ENCODE data around the gene SLC17A7. TPM values are rescaled to one million over a fixed set of nuclear protein-coding genes. Genes with fewer than 3 reads are reported as not detected.
"Not testable (repeated sequence)": the region's sequence is repeated elsewhere in the genome, so short reads cannot be mapped to it uniquely, and the experiment has no call there.

SLC17A7 gene
- total and polyA plus RNA-seq, 2 donors (not counting 1 experiment from before 2014, with no cell fraction given), result 0.60 to 0.89 TPM

GRCh38 chr19:49473868-49474541 lies 32.7 kb upstream of the SLC17A7 start, which contains the start of gene FLT3LG:
TSS of gene FLT3LG (plus strand) at chr19:49474215. CDS start at chr19:49474640, 425 bp downstream.
- DNase-seq (peak; percentile 94), ATAC-seq (ENCODE audit: low read depth) (peak; percentile 52)
- H4K20me1 ChIP-seq (ENCODE audit: control insufficient read depth, insufficient read depth, low read length, poor library complexity, severe bottlenecking), result no peaks in the 10 kb centered on the region
- intact Hi-C loops (cut with micrococcal nuclease), result loop anchor here (1.0 to 10.0 kb wide), 6 partner anchors 13 to 839 kb away; partner anchors contain the start of genes DBP, PIH1D1 and RPL13A
- H3K9ac ChIP-seq (ENCODE audit: low read length), result peak within 1 kb of the TSS; percentile 90
- H3K79me2 ChIP-seq (ENCODE audit: control insufficient read depth, insufficient read depth, low read length), result peaks cover 26% of the 10 kb centered on the region
- ChIA-PET CTCF (interaction anchor here (0.6 to 5.7 kb wide), 34 partner anchors 20 to 252 kb away, joined by 3 to 70 read pairs (median 4); partner anchors contain the start of genes ALDH16A1, GFY, NOSIP and PIH1D1), POLR2A (interaction anchor here (1.2 to 1.8 kb wide), 4 partner anchors 14 to 202 kb away, joined by 3 to 10 read pairs (median 8); partner anchors contain the start of genes PRMT1 and RPS11)
- H3K9me3 ChIP-seq (ENCODE audit: control extremely low read depth in 1 of 3, control insufficient read depth in 2 of 3, insufficient read depth in 1 of 3, low read length in 2 of 3), result peaks cover 0 to 13% (median 0%) of the 10 kb centered on the region in 3 donors
- no peaks in the 10 kb centered on the region for H3K27me3 ChIP-seq (replicated peaks in 1 of 4; ENCODE audit: control extremely low read depth in 1 of 4, control insufficient read depth in 3 of 4, insufficient read depth in 4 of 4, low read length in 3 of 4)
- H2AFZ ChIP-seq (ENCODE audit: insufficient read depth, low read depth, low read length, poor library complexity, severe bottlenecking), result peak within 1 kb of the TSS; percentile 86
- TF ChIP-seq EZH2 (IDR thresholded peaks at IDR 0.05; ENCODE audit: borderline replicate concordance, insufficient read depth, low read depth, low read length, poor library complexity, severe bottlenecking), result no peak
- TF ChIP-seq CTCF (IDR thresholded peaks at IDR 0.05), result peak; percentile 89
- peak within 1 kb of the TSS in 4 of 5 experiments; percentile 53 to 98 (median 70) for H3K4me3 ChIP-seq (ENCODE audit: control extremely low read depth in 1 of 5, extremely low read depth in 1 of 5, insufficient read depth in 1 of 5, low read depth in 2 of 5, low read length in 4 of 5)
- 1% methylated on average over 33 of the region's 33 CpGs for WGBS (ENCODE audit: insufficient coverage)
- Mint-ChIP-seq H3K4me3 (peak within 1 kb of the TSS; percentile 93), H3K9me3 (ENCODE audit: insufficient read depth) (no peaks in the 10 kb centered on the region), H3K4me1 (peaks cover 57% of the 10 kb centered on the region), H3K27ac (peak within 1 kb of the TSS; percentile 97), H3K27me3 (no peaks in the 10 kb centered on the region)
- H3K36me3 ChIP-seq (replicated peaks in 1 of 2; ENCODE audit: control extremely low read depth in 1 of 2, control insufficient read depth in 1 of 2, extremely low read depth in 1 of 2, insufficient read depth in 2 of 2, low read length in 1 of 2), result peaks cover 0 to 6% of the 10 kb centered on the region in 2 experiments
- peaks cover 43 to 73% of the 10 kb centered on the region in 2 donors for H3K4me1 ChIP-seq (ENCODE audit: control insufficient read depth in 2 of 2, insufficient read depth in 2 of 2, low read length in 2 of 2)
- peak within 1 kb of the TSS; percentile 75 to 81 for H3K27ac ChIP-seq (ENCODE audit: low read length in 2 of 2)
- H3K4me2 ChIP-seq (replicated peaks; ENCODE audit: low read depth, low read length, poor library complexity, severe bottlenecking), result peak within 1 kb of the TSS; percentile 97

DNA sequence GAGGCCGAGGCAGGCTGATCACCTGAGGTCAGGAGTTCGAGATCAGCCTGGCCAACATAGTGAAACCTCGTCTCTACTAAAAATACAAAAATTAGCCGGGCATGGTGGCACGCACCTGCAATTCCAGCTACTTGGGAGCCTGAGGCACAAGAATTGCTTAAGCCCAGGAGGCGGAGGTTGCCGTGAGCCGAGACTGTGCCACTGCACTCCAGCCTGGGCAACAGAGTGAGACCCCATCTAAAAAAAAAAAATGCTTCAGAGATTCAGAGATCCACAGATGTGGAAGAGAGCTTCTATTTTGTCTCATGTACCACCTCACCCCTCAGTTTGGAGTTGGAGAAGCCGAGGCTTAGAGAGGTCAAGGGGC lies 32.2 kb upstream of the SLC17A7 start:
- H2AFZ ChIP-seq (ENCODE audit: insufficient read depth, low read depth, low read length, poor library complexity, severe bottlenecking), result peak overlapping the region; percentile 86
- peaks cover 47 to 74% of the 10 kb centered on the region in 2 donors for H3K4me1 ChIP-seq (ENCODE audit: control insufficient read depth in 2 of 2, insufficient read depth in 2 of 2, low read length in 2 of 2)
- DNase-seq; H3K9me3 Mint-ChIP-seq (ENCODE audit: insufficient read depth); H3K27me3 ChIP-seq (replicated peaks in 1 of 4; ENCODE audit: control extremely low read depth in 1 of 4, control insufficient read depth in 3 of 4, insufficient read depth in 4 of 4, low read length in 3 of 4); H4K20me1 ChIP-seq (ENCODE audit: control insufficient read depth, insufficient read depth, low read length, poor library complexity, severe bottlenecking); ATAC-seq (ENCODE audit: low read depth); H3K36me3 ChIP-seq (replicated peaks in 1 of 2; ENCODE audit: control extremely low read depth in 1 of 2, control insufficient read depth in 1 of 2, extremely low read depth in 1 of 2, insufficient read depth in 2 of 2, low read length in 1 of 2); H3K27me3 Mint-ChIP-seq: not testable (repeated sequence)
- 74% methylated on average over 9 of the region's 9 CpGs for WGBS (ENCODE audit: insufficient coverage)
- H3K27ac Mint-ChIP-seq, result peak overlapping the region; percentile 97
- peak overlapping the region; percentile 90 for H3K9ac ChIP-seq (ENCODE audit: low read length)
- H3K4me3 ChIP-seq (ENCODE audit: control extremely low read depth in 1 of 5, extremely low read depth in 1 of 5, insufficient read depth in 1 of 5, low read depth in 2 of 5, low read length in 4 of 5), result peak overlapping the region in 4 of 5 experiments; percentile 53 to 98 (median 70)
- intact Hi-C loops (cut with micrococcal nuclease), result loop anchor here (10.0 kb wide), 1 partner anchor 839 kb away; the partner anchor contains the start of gene DBP
- peaks cover 26% of the 10 kb centered on the region for H3K79me2 ChIP-seq (ENCODE audit: control insufficient read depth, insufficient read depth, low read length)
- H3K4me1 Mint-ChIP-seq, result peaks cover 60% of the 10 kb centered on the region
- H3K4me2 ChIP-seq (replicated peaks; ENCODE audit: low read depth, low read length, poor library complexity, severe bottlenecking), result peak overlapping the region; percentile 97
- ChIA-PET POLR2A (interaction anchor here (0.7 to 1.8 kb wide), 5 partner anchors 15 to 203 kb away, joined by 3 to 10 read pairs (median 5); partner anchors contain the start of genes PRMT1 and RPS11), CTCF (interaction anchor here (0.6 to 5.7 kb wide), 34 partner anchors 19 to 252 kb away, joined by 3 to 70 read pairs (median 4); partner anchors contain the start of genes ALDH16A1, GFY, NOSIP and PIH1D1)
- peaks cover 0 to 13% (median 0%) of the 10 kb centered on the region in 3 donors for H3K9me3 ChIP-seq (ENCODE audit: control extremely low read depth in 1 of 3, control insufficient read depth in 2 of 3, insufficient read depth in 1 of 3, low read length in 2 of 3)
- peak overlapping the region; percentile 75 to 81 for H3K27ac ChIP-seq (ENCODE audit: low read length in 2 of 2)
- peak overlapping the region; percentile 93 for H3K4me3 Mint-ChIP-seq
